OCI-LY3 (cell line): ENCODE data around the gene SCAMP1.

Experiments used
- CTCF ChIP-seq: fragments of 200-600, 300-600 bp; sonication (generic); IDR thresholded peaks from 2 replicates; pipeline ENCODE4 v1.5.1; 2014; ENCODE audit warnings: antibody characterized with exemption, low read length, low read depth
- EZH2phosphoT487 ChIP-seq: fragments of 200-600 bp; shearing (Covaris generic); IDR thresholded peaks from 2 replicates; pipeline ENCODE4 v1.6.1; 2018; ENCODE audit warnings: antibody characterized with exemption, mixed run types, low read depth

- TF ChIP-seq CTCF (no peak), EZH2phosphoT487 (no peak)
Observed at GRCh38 chr5:78504704-78505677, 144.6 kb downstream of the SCAMP1 start.
